Left lobe of liver (tissue), 2 donors: ENCODE measurements around the gene MICA. TPM values are rescaled to one million over a fixed set of nuclear protein-coding genes. Genes with fewer than 3 reads are reported as not detected.
"Not testable (repeated sequence)": the region's sequence is repeated elsewhere in the genome, so short reads cannot be mapped to it uniquely, and the experiment has no call there.

Source experiments
- ATAC-seq: fragments of 200-7000 bp; cut with Tn5 transposase; one replicate; pipeline ENCODE4 v1.9.1; 2020; ENCODE audit warnings: mild to moderate bottlenecking, moderate library complexity
- DNase-seq: peaks from one replicate; pipeline ENCODE4 v3.0.0-alpha.2; 2020; ENCODE audit warnings: low spot score
- total RNA-seq: library from RNA; stranded (reverse); gene quantifications from one replicate; pipeline ENCODE4 v1.2.1, GENCODE V29; 2021
- donor health status: DM: no; HTN: no; CAD: no; lungs with moderate emphysema.
- donor health status: DM: no; HTN: yes; CAD: no.

MICA gene
- total RNA-seq, 1 donor from 2014 or later = 6.3 TPM

DNA sequence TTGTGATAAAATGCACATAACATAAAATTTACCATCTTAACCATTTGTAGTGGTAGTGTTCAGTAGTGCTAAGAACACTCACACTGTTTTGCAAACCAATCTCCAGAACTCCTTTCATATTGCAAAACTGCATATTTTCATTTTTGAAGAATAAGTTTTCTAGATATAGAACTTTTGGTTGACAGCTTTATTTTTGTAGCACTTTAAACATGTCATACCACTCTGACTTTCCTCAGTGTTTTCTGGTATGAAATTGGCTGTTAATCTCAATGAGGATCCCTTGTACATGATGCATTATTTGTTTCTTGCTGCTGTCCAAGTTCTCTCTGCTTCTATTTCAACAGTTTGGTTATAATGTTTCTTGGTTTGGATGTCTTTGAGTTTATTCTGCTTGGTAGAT, 49.5 kb downstream of the MICA start:
- ATAC-seq (no peak), DNase-seq (no peak)

DNA sequence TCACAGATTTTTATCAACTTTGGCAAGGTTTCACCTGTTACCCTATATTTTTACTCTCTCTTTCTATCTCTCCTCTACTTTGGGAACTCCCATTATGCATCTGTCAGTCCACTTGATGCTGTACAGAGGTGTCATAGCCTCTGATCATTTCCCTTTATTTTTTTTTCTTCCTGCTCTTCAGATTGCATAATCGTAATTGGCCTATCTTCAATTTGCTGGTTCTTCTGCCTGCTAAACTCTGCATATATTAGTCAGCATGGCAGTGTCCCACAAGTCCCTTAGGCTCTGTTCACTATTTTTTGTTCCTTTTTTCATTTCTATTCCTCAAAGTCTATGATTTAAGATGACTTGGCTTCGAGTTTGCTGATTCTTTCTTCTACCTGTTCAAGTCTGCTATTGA, 49.9 kb downstream of the MICA start:
- DNase-seq = no peak
- no peak for ATAC-seq

DNA sequence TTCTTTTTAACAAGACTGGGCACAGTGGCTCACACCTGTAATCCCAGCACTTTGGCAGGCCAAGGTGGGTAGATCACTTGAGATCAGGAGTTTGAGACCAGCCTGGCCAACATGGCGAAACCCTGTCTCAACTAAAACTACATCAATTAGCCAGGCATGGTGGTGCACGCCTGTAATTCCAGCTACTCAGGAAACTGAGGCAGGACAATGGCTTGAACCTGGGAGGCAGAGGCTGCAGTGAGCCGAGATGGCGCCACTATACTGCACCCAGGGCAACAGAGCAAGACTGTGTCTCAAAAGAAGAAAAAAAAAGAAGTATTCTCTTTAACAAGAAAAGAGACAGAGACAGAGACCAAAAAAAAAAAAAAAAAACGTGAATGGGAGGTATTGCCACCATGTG, 56.5 kb downstream of the MICA start:
- ATAC-seq, DNase-seq: not testable (repeated sequence)

DNA sequence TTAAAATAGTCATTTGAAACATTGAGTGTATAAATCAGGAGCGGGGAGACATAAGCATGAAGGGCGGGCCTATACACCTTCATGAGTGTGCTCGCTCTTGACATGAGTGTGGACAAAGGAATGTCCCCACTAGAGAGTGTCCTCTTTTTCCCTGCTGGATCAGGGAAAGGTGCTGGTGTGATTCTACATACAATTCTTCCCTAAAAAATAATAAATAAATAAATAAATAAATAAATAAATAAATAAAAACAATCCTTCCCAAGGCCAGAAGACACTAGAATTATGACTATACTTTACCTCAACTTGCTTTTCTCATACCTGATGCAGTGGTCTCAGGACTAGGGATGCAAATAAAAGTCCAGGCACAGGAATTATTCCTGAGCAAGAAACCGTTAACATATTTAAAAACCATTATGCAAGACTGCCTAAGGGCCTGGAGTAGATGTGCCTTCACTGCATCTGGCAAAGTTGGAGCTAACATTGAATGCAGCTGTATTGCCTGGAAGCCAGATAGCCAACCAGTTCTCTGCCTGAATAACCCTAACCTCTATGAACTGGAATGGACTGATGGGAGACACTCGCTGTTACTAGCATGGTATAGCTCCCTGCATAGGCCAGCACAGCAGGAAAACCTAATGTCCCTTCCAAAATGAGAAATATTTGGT, 57.1 kb downstream of the MICA start:
- ATAC-seq = no peak
- DNase-seq = no peak

DNA sequence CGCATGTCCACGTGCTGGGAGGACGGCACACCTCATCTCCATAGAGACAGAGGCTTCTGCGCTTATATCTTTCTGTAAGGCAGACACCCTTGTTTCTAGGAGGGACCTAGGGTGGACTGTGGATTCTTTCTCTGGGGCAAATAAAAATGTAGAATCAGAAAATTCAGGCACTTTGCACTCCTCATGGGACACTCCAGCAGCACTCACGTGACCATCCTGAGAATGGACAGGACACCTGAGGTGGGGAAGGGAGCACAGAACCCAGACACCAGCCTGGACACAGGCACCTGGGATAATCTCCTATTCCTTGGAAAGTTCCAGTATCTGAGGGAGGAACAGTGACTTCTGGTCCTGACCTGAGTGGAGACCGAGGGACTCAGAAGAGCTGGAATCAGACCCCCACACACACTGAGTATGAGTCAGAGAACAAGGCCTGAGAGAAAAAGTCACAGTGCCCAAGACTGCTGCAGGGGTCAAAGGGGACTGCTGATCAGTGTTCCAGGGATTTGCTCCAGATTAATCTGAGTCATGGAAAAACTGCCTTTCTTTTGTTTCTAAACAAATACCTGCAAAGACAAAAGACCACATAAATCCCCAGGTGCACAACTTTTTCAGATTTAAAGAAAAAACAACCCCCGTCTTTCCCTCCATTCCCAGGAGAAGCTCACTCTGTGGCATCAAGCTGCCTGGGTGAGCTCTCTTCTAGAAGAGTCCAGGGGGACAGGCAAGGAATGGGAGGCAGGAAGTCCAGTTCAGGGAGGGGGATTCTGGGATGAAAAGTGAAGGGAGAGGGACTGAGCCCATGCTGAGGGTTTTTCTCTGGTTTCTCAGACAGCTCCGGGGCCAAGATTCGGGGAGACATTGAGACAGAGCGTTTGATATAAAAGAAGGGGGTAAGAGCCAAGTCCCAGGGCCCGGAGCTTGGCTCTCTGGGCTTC, 58.9 kb downstream of the MICA start:
- no peak for ATAC-seq
- DNase-seq = no peak

- DNase-seq = peak; percentile 94
- peak; percentile 98 for ATAC-seq
Observed at GRCh38 chr6:31462964-31463870, 59.8 kb downstream of the MICA start.

DNA sequence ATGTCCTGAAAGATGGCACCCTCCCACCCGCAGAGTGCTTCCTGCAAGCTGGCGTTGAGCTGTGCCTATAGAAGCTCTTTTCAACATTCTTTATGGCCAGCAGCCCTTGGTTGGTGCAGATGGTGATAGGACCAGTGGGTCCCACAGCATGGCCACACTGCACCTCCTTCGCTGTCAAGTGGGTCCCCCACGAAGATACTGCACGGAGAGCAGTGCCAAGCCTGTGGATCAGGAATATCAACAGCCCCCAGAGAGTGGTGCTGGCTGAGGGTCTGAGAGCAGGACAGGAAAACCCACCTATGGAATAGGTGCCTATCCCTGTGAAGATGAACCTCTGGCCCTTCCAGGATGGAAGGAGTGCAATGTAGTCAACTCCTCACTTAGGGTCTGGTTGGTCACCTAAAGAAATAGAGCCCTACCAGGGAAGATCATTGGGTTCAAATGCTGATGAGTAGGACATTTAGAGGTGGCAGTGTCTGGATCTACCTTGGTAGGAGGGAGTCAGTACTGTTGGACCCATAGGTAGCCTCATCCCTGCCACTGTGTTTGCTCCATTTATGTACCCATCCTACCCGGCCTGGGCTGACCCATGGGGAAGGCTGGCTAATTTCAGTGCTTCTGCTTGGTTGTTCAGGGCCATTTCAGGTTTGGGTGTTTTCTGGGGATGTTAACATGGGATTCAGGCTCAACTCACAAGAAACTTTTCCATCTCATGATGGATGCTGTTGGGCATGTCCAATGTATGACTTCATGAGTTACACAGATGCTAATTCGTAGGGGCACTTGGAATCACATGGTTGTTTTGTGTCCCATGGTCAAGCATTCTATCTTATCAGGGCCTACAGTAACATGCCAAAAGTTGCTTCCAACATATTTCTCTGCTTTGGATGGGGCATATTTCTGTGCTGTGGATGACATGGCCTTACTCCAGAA, 61.1 kb downstream of the MICA start:
- DNase-seq (no peak), ATAC-seq (no peak)

Other genes starting within 250 kb of the MICA start
- gene CCHCR1, start 245.8 kb upstream of the MICA start, total RNA-seq = 9.6 TPM
- gene TCF19, start 245.0 kb upstream of the MICA start, total RNA-seq = 0.45 TPM
- gene POU5F1, start 232.9 kb upstream of the MICA start, total RNA-seq = 5.0 TPM
- gene HLA-C, start 131.5 kb upstream of the MICA start, total RNA-seq = 397 TPM
- gene HLA-B, start 46.4 kb upstream of the MICA start, total RNA-seq = 291 TPM
- 0.78 TPM for gene MICB, start 94.5 kb downstream of the MICA start, total RNA-seq
- not detected for gene MCCD1, start 125.4 kb downstream of the MICA start, total RNA-seq
- gene DDX39B, start 138.4 kb downstream of the MICA start, total RNA-seq = 126 TPM
- gene ATP6V1G2, start 143.0 kb downstream of the MICA start, total RNA-seq = not detected
- 9.4 TPM for gene NFKBIL1, start 144.0 kb downstream of the MICA start, total RNA-seq
- gene LTA, start 168.7 kb downstream of the MICA start, total RNA-seq = 0.93 TPM
- gene TNF, start 172.0 kb downstream of the MICA start, total RNA-seq = 0.68 TPM
- gene LTB, start 178.8 kb downstream of the MICA start, total RNA-seq = 1.7 TPM
- gene LST1, start 182.7 kb downstream of the MICA start, total RNA-seq = 10.2 TPM
- not detected for gene NCR3, start 189.4 kb downstream of the MICA start, total RNA-seq
- 7.2 TPM for gene AIF1, start 211.6 kb downstream of the MICA start, total RNA-seq
- gene PRRC2A, start 217.1 kb downstream of the MICA start, total RNA-seq = 47.3 TPM
- gene BAG6, start 249.1 kb downstream of the MICA start, total RNA-seq = 141 TPM